Kidney tubule cell (primary cell): ENCODE measurements around the gene SMARCC1.
"Not testable (repeated sequence)": the region's sequence is repeated elsewhere in the genome, so short reads cannot be mapped to it uniquely, and the experiment has no call there.

Experiments used
- DNase-seq: peaks from one replicate; pipeline ENCODE4 v3.0.0-alpha.2; 2018; ENCODE audit warnings: low spot score

The SMARCC1 gene

GRCh38 chr3:47781685-47782445, at the start of gene SMARCC1:
Gene SMARCC1, minus strand, starts transcription at chr3:47781893. Its CDS starts 96 bp downstream, at chr3:47781797.
- DNase-seq, result peak; percentile 99

GRCh38 chr3:47829482-47829881, 47.8 kb upstream of the SMARCC1 start:
- DNase-seq, result not testable (repeated sequence)

GRCh38 chr3:47825590-47825989, 43.9 kb upstream of the SMARCC1 start:
- no peak for DNase-seq

- peak; percentile 87 for DNase-seq
These were observed 43.1 kb upstream of the SMARCC1 start for GRCh38 chr3:47824541-47825473.

- no peak for DNase-seq
These were observed 35.9 kb upstream of the SMARCC1 start for GRCh38 chr3:47817609-47818008.

GRCh38 chr3:47813551-47814177, 32.0 kb upstream of the SMARCC1 start:
- no peak for DNase-seq

GRCh38 chr3:47804577-47804976, 22.9 kb upstream of the SMARCC1 start:
- DNase-seq, result no peak

- DNase-seq, result no peak
These were observed 21.9 kb upstream of the SMARCC1 start for GRCh38 chr3:47803480-47804025.

GRCh38 chr3:47802734-47803479, 21.2 kb upstream of the SMARCC1 start, which contains the start of gene DHX30:
Gene DHX30, plus strand, starts transcription at chr3:47803138. Its CDS starts 7,546 bp downstream, at chr3:47810684.
- DNase-seq, result peak; percentile 89

GRCh38 chr3:47799733-47800132, 18.0 kb upstream of the SMARCC1 start:
- no peak for DNase-seq

GRCh38 chr3:47794544-47794943, 12.9 kb upstream of the SMARCC1 start:
- no peak for DNase-seq

- no peak for DNase-seq
These were observed 11.0 kb upstream of the SMARCC1 start for GRCh38 chr3:47792699-47793098.

GRCh38 chr3:47791193-47791855, 9.6 kb upstream of the SMARCC1 start:
- no peak for DNase-seq

GRCh38 chr3:47783673-47784072, 2.0 kb upstream of the SMARCC1 start:
- no peak for DNase-seq

GRCh38 chr3:47782446-47783308, 984 bp upstream of the SMARCC1 start:
- peak; percentile 61 for DNase-seq

- peak; percentile 72 for DNase-seq
These were observed 680 bp downstream of the SMARCC1 start for GRCh38 chr3:47780741-47781684.

- no peak for DNase-seq
These were observed 2.9 kb downstream of the SMARCC1 start for GRCh38 chr3:47778746-47779145.

- no peak for DNase-seq
These were observed 8.9 kb downstream of the SMARCC1 start for GRCh38 chr3:47772788-47773187.

- no peak for DNase-seq
These were observed 9.6 kb downstream of the SMARCC1 start for GRCh38 chr3:47772047-47772446.
